Ishikawa (cell line): ENCODE results near the gene NTF3.

Source experiments
- CEBPB ChIP-seq: IDR thresholded peaks from 2 replicates; pipeline ENCODE4 v1.6.1; 2012
- CREB1 ChIP-seq: IDR thresholded peaks from 2 replicates; pipeline ENCODE4 v1.6.1; 2012; ENCODE audit warnings: low read depth
- EP300 ChIP-seq: IDR thresholded peaks from 2 replicates; pipeline ENCODE4 v1.6.1; 2012; ENCODE audit warnings: borderline replicate concordance
- MAX ChIP-seq: IDR thresholded peaks from 2 replicates; pipeline ENCODE4 v1.6.1; 2012
- NFIC ChIP-seq: IDR thresholded peaks from 2 replicates; pipeline ENCODE4 v1.6.1; 2012
- RAD21 ChIP-seq: IDR thresholded peaks from 2 replicates; pipeline ENCODE4 v1.6.1; 2012; ENCODE audit warnings: low read depth
- REST ChIP-seq: IDR thresholded peaks from 2 replicates; pipeline ENCODE4 v1.6.1; 2012; ENCODE audit warnings: low read depth, mild to moderate bottlenecking
- TAF1 ChIP-seq: IDR thresholded peaks from 2 replicates; pipeline ENCODE4 v1.6.1; 2012; ENCODE audit warnings: low read depth, mild to moderate bottlenecking
- TCF12 ChIP-seq: IDR thresholded peaks from 2 replicates; pipeline ENCODE4 v1.6.1; 2012; ENCODE audit warnings: low read depth
- TEAD4 ChIP-seq: IDR thresholded peaks from 2 replicates; pipeline ENCODE4 v1.6.1; 2012
- USF1 ChIP-seq: IDR thresholded peaks from 2 replicates; pipeline ENCODE4 v1.6.1; 2012
- YY1 ChIP-seq: IDR thresholded peaks from 2 replicates; pipeline ENCODE4 v1.6.1; 2012; ENCODE audit warnings: low read depth
- ZBTB7A ChIP-seq: IDR thresholded peaks from 2 replicates; pipeline ENCODE4 v1.6.1; 2012; ENCODE audit warnings: low read depth

GRCh38 chr12:5512601-5512970 lies 80.7 kb downstream of the NTF3 start:
- TF ChIP-seq EP300 (no peak), MAX (no peak), REST (no peak), USF1 (no peak), YY1 (no peak), TAF1 (no peak), NFIC (no peak), RAD21 (no peak), ZBTB7A (no peak), CEBPB (no peak), CREB1 (no peak), TEAD4 (no peak), TCF12 (no peak)
